HG03060 (cell line): Measurements from ENCODE around the gene NYAP1.
A peak's percentile ranks its signal among the peaks of the same experiment; 100 is the strongest.
"Not testable (repeated sequence)": the region's sequence is repeated elsewhere in the genome, so short reads cannot be mapped to it uniquely, and the experiment has no call there.

Experiments used
- ATAC-seq: cut with Tn5 transposase; IDR thresholded peaks from one replicate; pipeline ENCODE4 v1.9.1; 2021; ENCODE audit warnings: low read depth, moderate number of reproducible peaks; ENCODE audit not compliant: unreplicated experiment

The NYAP1 gene

GRCh38 chr7:100506356-100506923 lies 22.7 kb downstream of the NYAP1 start:
- no peak for ATAC-seq

- no peak for ATAC-seq
Observed at GRCh38 chr7:100509231-100509630, 25.5 kb downstream of the NYAP1 start.

DNA sequence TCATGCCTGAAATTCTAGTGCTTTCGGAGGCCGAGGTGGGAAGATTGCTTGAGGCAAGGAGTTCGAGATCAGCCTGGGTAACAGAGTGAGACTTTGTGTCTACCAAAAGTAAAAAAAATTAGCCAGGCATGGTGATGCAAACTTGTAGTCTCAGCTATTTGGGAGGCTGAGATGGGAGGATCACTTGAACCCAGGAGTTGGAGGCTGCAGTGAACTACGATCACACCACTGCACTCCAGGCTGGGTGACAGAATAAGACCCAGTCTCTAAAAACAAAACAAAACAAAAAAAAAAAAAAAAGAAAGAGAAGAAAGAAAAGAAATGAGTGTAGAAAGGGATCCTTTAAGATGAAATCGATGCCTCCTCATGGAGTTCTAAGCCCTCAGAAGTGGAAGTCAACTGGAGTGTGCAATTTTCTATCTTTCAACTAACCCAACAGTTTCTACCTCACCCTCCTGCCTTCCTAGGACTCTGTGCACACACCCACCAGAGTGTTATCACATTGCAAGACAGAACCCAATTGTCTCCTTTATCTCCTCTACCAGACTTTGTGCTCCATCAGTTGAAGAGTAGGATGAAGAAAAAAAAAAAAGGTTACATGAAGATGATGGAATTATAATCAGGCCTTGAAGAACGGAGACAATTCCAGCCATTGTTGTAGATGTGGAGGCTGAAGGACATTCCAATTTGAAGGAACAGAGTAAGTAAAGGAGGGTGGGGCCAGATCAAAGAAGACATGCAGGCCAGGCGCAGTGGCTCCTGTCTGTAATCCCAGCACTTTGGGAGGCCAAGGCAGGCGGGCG lies 26.9 kb downstream of the NYAP1 start:
- no peak for ATAC-seq

- ATAC-seq = no peak
Observed at GRCh38 chr7:100513212-100513810, 29.6 kb downstream of the NYAP1 start.

DNA sequence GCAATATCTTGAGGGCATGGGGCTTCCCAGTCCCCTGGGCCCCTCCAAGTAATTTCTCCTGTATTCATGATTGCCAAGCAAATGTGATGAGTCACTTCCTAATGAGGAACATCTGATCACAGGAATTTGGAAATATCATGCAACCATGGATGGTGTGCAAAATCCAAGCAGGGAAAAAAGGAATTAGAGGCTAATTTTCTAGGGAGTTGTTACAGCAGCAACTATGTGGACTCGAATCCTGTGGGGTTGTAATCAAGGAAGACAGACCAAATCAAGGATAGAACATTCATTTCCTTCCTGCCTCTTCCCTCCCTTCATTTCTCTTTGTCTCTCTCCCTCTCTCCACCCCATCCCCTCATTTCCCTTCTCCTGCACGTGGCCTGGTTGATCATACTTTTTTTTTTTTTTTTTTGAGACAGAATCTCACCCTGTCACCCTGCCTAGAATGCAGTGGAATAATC lies 31.4 kb downstream of the NYAP1 start:
- no peak for ATAC-seq

- ATAC-seq = no peak
Observed at GRCh38 chr7:100516135-100516812, 32.5 kb downstream of the NYAP1 start.

- no peak for ATAC-seq
Observed at GRCh38 chr7:100517305-100517704, 33.6 kb downstream of the NYAP1 start.

GRCh38 chr7:100519580-100519979 lies 35.9 kb downstream of the NYAP1 start:
- ATAC-seq = no peak

DNA sequence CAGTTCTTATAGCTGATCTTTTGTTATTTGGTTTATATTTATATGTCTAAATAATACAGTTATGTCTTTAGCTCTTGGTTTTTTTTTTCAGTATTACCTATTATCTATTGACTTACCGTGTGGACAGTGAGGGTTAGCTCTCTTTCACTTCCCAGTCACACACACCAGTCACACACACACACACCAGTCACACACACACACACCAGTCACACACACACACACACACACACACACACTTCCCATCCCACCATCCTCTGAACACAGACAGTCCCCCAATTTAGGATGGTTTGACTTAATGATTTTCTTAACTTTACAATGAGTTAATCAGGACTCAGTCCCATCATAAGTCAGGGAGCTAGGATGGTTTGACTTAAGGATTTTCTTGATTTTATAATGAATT lies 36.4 kb downstream of the NYAP1 start:
- ATAC-seq = no peak

- no peak for ATAC-seq
Observed at GRCh38 chr7:100521076-100521475, 37.3 kb downstream of the NYAP1 start.

GRCh38 chr7:100521909-100522593 lies 38.3 kb downstream of the NYAP1 start:
- not testable (repeated sequence) for ATAC-seq

GRCh38 chr7:100523192-100523591 lies 39.5 kb downstream of the NYAP1 start:
- ATAC-seq = not testable (repeated sequence)

GRCh38 chr7:100528108-100528866 lies 44.6 kb downstream of the NYAP1 start:
- ATAC-seq = not testable (repeated sequence)

DNA sequence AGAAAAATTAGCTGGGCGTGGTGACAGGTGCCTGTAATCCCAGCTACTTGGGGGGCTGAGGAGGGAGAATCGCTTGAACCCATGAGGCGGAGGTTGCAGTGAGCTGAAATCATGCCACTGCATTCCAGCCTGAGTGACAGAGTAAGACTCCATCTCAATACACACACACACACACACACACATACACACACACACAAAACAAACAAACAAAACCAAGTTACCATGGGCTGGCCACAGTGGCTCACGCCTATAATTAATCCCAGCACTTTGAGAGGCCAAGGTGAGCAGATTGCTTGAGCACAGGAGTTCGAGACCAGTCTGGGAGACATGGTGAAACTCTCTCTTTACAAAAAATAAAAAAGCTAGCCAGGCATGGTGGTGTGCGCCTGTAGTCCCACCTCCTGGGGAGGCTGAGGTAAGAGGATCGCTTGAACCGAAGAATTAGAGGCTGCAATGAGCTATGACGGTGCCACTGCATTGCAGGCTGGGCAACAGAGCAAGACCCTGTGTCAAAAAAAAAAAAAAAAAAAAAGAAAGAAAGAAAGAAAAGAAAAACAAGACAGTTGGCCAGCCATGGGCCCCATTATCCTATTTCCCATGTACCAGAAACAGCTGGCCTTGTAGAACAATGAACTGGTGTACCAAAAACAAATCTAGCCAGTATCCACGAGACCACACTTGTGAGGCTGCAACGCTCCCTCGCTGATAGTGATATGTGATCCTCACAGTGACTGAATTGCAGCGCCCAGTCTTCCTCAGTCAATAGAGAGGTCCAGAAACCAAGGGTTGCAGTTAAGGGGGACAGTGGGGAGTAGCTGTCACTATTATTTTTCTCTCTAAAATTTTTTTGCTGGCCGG lies 48.7 kb downstream of the NYAP1 start:
- ATAC-seq = no peak

GRCh38 chr7:100535982-100536381 lies 52.3 kb downstream of the NYAP1 start:
- not testable (repeated sequence) for ATAC-seq

DNA sequence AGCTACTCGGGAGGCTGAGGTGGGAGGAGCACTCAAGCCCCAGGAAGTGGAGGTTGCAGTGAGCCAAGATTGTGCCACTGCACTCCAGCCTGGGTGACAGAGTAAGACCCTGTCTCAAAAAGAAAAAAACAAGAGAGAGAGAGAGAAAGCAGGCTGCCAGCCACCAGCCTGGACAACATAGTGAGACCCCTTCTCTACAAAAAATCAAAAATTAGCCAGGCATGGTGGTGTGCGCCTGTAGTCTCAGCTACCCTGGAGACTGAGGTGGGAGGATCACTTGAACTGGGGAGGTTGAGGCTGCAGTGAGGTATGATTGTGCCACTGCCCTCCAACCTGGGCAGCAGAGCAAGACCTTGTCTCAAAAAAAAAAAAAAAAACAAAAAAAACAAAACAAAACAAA lies 53.0 kb downstream of the NYAP1 start:
- ATAC-seq = not testable (repeated sequence)

GRCh38 chr7:100538348-100538653 lies 54.6 kb downstream of the NYAP1 start:
- no peak for ATAC-seq

- peak; percentile 79 for ATAC-seq
Observed at GRCh38 chr7:100538654-100539435, 55.1 kb downstream of the NYAP1 start, which contains the start of gene AGFG2. AGFG2 (plus strand) TSS chr7:100539203; CDS start chr7:100539347, 144 bp downstream.
